Panc1 (cell line): ENCODE measurements around the gene RCSD1. TPM values are rescaled to one million over a fixed set of nuclear protein-coding genes. Genes with fewer than 3 reads are reported as not detected.

Experiments used
- ATAC-seq: fragments of 200-7000 bp; cut with Tn5 transposase; 2 replicates; pipeline ENCODE4 v1.9.1; 2020; ENCODE audit warnings: mild to moderate bottlenecking, moderate library complexity
- BruUV-seq: library from RNA; stranded (reverse); fragments of 400-500 nt; replicated peaks from 2 replicates; lab custom pipeline; 2021; lab: Mats Ljungman, UMichigan
- CTCF ChIA-PET: fragments of 300-600 bp; sonication (Branson Sonifier 250); formaldehyde crosslinking; loops from one replicate; lab custom pipeline; 2022; ENCODE audit warnings: antibody characterized with exemption; lab: Charles Lee
- POLR2A ChIA-PET: fragments of 300-600 bp; sonication (Branson Sonifier 250); formaldehyde crosslinking; loops from one replicate; lab custom pipeline; 2022; ENCODE audit warnings: antibody characterized with exemption; lab: Charles Lee
- DNase-seq: peaks from one replicate; pipeline ENCODE4 v3.0.0-alpha.2; 2010; ENCODE audit warnings: low read depth, low spot score
- H3K27ac ChIP-seq: 2 replicates; pipeline ENCODE4 v1.5.1; 2011; ENCODE audit warnings: mild to moderate bottlenecking, low read length, inconsistent platforms
- H3K27me3 ChIP-seq: fragments of 200-500 bp; sonication (Bioruptor generic); 2 replicates; pipeline ENCODE4 v1.6.0; 2014; ENCODE audit warnings: low read length, inconsistent platforms; ENCODE audit not compliant: control insufficient read depth, insufficient read depth
- H3K36me3 ChIP-seq: fragments of 200-500 bp; sonication (Bioruptor generic); 2 replicates; pipeline ENCODE4 v1.5.1; 2014; ENCODE audit warnings: inconsistent platforms, mild to moderate bottlenecking, low read length, moderate library complexity; ENCODE audit not compliant: control insufficient read depth, insufficient read depth
- H3K4me1 ChIP-seq: 2 replicates; pipeline ENCODE4 v1.5.1; 2011; ENCODE audit warnings: inconsistent platforms, mild to moderate bottlenecking, low read length, moderate library complexity; ENCODE audit not compliant: control insufficient read depth, insufficient read depth
- H3K4me3 ChIP-seq, 2 experiments: 2 replicates each; pipeline ENCODE4 v1.5.1; 2011 to 2012; ENCODE audit warnings: low read depth in 2 of 2, low read length in 2 of 2, mild to moderate bottlenecking in 2 of 2, inconsistent platforms in 1 of 2, moderate library complexity in 1 of 2
- H3K9me3 ChIP-seq: fragments of 200-500 bp; sonication (Bioruptor generic); 2 replicates; pipeline ENCODE4 v1.5.1; 2014; ENCODE audit warnings: low read depth, mild to moderate bottlenecking, inconsistent platforms, low read length, moderate library complexity; ENCODE audit not compliant: control insufficient read depth, insufficient read depth
- CTCF ChIP-seq: fragments of 450-650 bp; IDR thresholded peaks from 2 replicates; pipeline ENCODE4 v1.5.1; 2017; ENCODE audit warnings: mild to moderate bottlenecking
- POLR2AphosphoS5 ChIP-seq: IDR thresholded peaks from 2 replicates; pipeline ENCODE4 v1.6.1; 2012; ENCODE audit warnings: mild to moderate bottlenecking, low read depth, low read length, moderate library complexity
- REST ChIP-seq, 2 experiments: IDR thresholded peaks; 2 replicates each; pipeline ENCODE4 v1.6.1; 2011 to 2012; ENCODE audit warnings: low read depth in 2 of 2, control low read depth in 1 of 2, low read length in 1 of 2, mild to moderate bottlenecking in 1 of 2, moderate library complexity in 1 of 2; ENCODE audit not compliant: insufficient read depth in 1 of 2
- SIN3A ChIP-seq: IDR thresholded peaks from 2 replicates; pipeline ENCODE4 v1.6.1; 2012; ENCODE audit warnings: low read depth, mild to moderate bottlenecking, low read length, moderate library complexity, borderline replicate concordance; ENCODE audit not compliant: insufficient read depth
- TCF7L2 ChIP-seq: IDR thresholded peaks from 2 replicates; pipeline ENCODE4 v1.6.1; 2011; ENCODE audit warnings: mild to moderate bottlenecking, low read depth, low read length, inconsistent platforms
- in situ Hi-C: cut with HindIII; loops from 2 replicates; pipeline ENCODE4 v1.10.0; 2016; ENCODE audit warnings: low sequenced_read_pairs, low pct_unique_long_range_greater_than_20kb
- intact Hi-C: fragments of 100-400 bp; cut with micrococcal nuclease; formaldehyde crosslinking; loops from one replicate; pipeline ENCODE4 v1.10.0; 2022; ENCODE audit not compliant: unreplicated experiment
- total RNA-seq: library from RNA; stranded (reverse); gene quantifications from one replicate; pipeline ENCODE4 v1.2.1, GENCODE V29; 2021; ENCODE audit not compliant: unreplicated experiment

The RCSD1 gene
- total RNA-seq, 1 experiment from 2014 or later = 1.4 TPM

GRCh38 chr1:167599957-167600581 is 30.0 kb upstream of the RCSD1 start:
- intact Hi-C loops = loop anchor here (1.0 kb wide), 1 partner anchor 88 kb away; no protein-coding TSS in a partner anchor
- Histone ChIP-seq H3K27ac (no peak overlapping the region), H3K4me1 (peaks cover 7% of the 10 kb centered on the region; the same call in 1 of the 2 replicates), H3K27me3 (no peaks in the 10 kb centered on the region), H3K9me3 (no peaks in the 10 kb centered on the region), H3K36me3 (no peaks in the 10 kb centered on the region), H3K4me3 (no peak overlapping the region)
- in situ Hi-C loops = no loop called here
- CTCF ChIA-PET = interaction anchor here (1.1 to 1.2 kb wide), 2 partner anchors 9 to 88 kb away, joined by 3 to 19 read pairs; no protein-coding TSS in a partner anchor
- POLR2A ChIA-PET = interaction anchor here (1.2 kb wide), 1 partner anchor 88 kb away, joined by 5 read pairs; no protein-coding TSS in a partner anchor
- peak; percentile 82 for ATAC-seq
- no TSS peak for BruUV-seq
- peak; percentile 20 for DNase-seq
- no peak for TF ChIP-seq TCF7L2
- no peak for TF ChIP-seq SIN3A
- TF ChIP-seq CTCF = peak; percentile 68

- in situ Hi-C loops = no loop called here
- Histone ChIP-seq H3K9me3 (no peaks in the 10 kb centered on the region), H3K4me1 (peaks cover 7% of the 10 kb centered on the region; the same call in 1 of the 2 replicates), H3K27ac (no peak overlapping the region), H3K36me3 (no peaks in the 10 kb centered on the region), H3K4me3 (no peak overlapping the region), H3K27me3 (no peaks in the 10 kb centered on the region)
- POLR2A ChIA-PET = no interaction called here
- CTCF ChIA-PET = interaction anchor here (0.9 kb wide), 1 partner anchor 86 kb away, joined by 3 read pairs; no protein-coding TSS in a partner anchor
- intact Hi-C loops = no loop called here
- ATAC-seq (0 out of 2 replicates have a peak, but pooled peaks have one; percentile 13), DNase-seq (no peak)
- BruUV-seq = no TSS peak
- TF ChIP-seq REST (IDR thresholded peaks at IDR 0.05; ENCODE audit: insufficient read depth in 1 of 2, low read depth in 2 of 2, low read length in 1 of 2) = no peak
- TF ChIP-seq TCF7L2 = no peak
- TF ChIP-seq CTCF = no peak
- no peak for TF ChIP-seq SIN3A
- TF ChIP-seq POLR2AphosphoS5 = no peak
Measured at GRCh38 chr1:167601442-167602383, 28.3 kb upstream of the RCSD1 start.
